Naive B cell (primary cell): ENCODE data around the gene NUP153. TPM values are rescaled to one million over a fixed set of nuclear protein-coding genes. Genes with fewer than 3 reads are reported as not detected.

ENCODE experiments used
- ATAC-seq, 2 donors: fragments of 150-1000 bp; cut with Tn5 transposase; 2 replicates each; pipeline ENCODE4 v1.10.0; 2021; ENCODE audit warnings: low read depth in 2 of 2, mild to moderate bottlenecking in 2 of 2, moderate library complexity in 2 of 2
- DNase-seq: peaks from one replicate; pipeline ENCODE4 v3.0.0; 2022
- H3K27ac Mint-ChIP-seq, 6 donors: one replicate each; pipeline ENCODE4 v1.8.0; 2020 to 2022; ENCODE audit warnings: mild to moderate bottlenecking in 6 of 6, mixed read lengths in 6 of 6, moderate library complexity in 5 of 6, inconsistent platforms in 2 of 6
- H3K27me3 Mint-ChIP-seq, 3 donors: one replicate each; pipeline ENCODE4 v1.8.0; 2021 to 2022; ENCODE audit warnings: mixed read lengths in 3 of 3, mild to moderate bottlenecking in 1 of 3
- H3K36me3 Mint-ChIP-seq, 2 donors: one replicate each; pipeline ENCODE4 v1.8.0; 2020 to 2022; ENCODE audit warnings: mixed read lengths in 2 of 2, inconsistent platforms in 1 of 2, mild to moderate bottlenecking in 1 of 2
- H3K4me1 Mint-ChIP-seq, 3 donors: one replicate each; pipeline ENCODE4 v1.8.0; 2020 to 2022; ENCODE audit warnings: mixed read lengths in 3 of 3, inconsistent platforms in 1 of 3, mild to moderate bottlenecking in 1 of 3, moderate library complexity in 1 of 3
- H3K4me3 Mint-ChIP-seq, 8 donors: one replicate each; pipeline ENCODE4 v1.8.0; 2020 to 2022; ENCODE audit warnings: mild to moderate bottlenecking in 8 of 8, mixed read lengths in 8 of 8, moderate library complexity in 8 of 8, inconsistent platforms in 2 of 8
- H3K9me3 Mint-ChIP-seq, 7 donors: one replicate each; pipeline ENCODE4 v1.8.0; 2020 to 2022; ENCODE audit warnings: mixed read lengths in 7 of 7, mild to moderate bottlenecking in 5 of 7, inconsistent platforms in 2 of 7, moderate library complexity in 1 of 7
- polyA plus RNA-seq, 6 donors: library from polyadenylated mRNA; unstranded; fragments of 300-500 nt; fragmentation: Illumina TruSeq; gene quantifications; one replicate each; pipeline ENCODE4 v1.2.3, GENCODE V29; 2021; ENCODE audit warnings: low read depth in 6 of 6

NUP153 gene
- polyA plus RNA-seq, 6 donors from 2014 or later: 2.9 to 7.6 (median 5.4) TPM

DNA sequence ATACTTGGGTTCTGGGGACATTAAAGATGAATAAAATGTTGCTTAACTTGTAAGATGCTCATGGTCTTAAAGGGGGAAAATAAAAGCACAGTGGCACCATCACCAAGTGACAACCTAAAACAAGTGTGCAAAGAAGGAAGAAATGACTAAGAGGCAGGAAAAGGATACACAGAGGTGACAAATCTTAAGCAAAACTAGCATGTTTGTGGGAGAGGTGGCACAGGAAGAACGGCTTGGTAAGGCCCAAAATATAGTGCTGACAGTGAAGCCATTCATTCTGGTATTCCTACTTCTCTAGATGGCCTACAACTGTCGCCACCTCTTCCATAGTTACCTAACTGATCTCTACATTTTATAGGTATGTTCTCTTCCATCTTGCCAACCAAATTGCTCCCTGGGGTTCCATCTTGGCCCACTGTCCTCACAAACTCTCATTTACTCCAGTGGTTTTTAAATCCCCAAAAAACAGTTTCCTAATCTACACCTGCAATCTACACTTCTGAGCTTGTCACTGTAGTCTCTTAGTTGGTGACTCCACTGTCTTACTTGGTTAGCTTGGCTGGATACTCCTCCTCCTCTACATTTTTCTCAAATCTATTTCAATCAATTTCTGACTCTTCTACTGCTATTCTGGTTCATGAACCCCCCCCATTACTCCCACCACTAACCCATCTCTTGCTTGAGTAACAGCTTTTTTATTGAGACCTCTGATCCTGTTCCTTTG is 73.1 kb downstream of the NUP153 start:
- no peak overlapping the region for H3K4me3 Mint-ChIP-seq
- H3K36me3 Mint-ChIP-seq: peaks cover 23 to 36% of the 10 kb centered on the region in 2 donors
- no peak for ATAC-seq
- no peak for DNase-seq
- H3K27ac Mint-ChIP-seq: peak overlapping the region in 5 of 6 donors; percentile 19 to 86 (median 47)
- no peaks in the 10 kb centered on the region for H3K9me3 Mint-ChIP-seq
- H3K27me3 Mint-ChIP-seq: no peaks in the 10 kb centered on the region
- H3K4me1 Mint-ChIP-seq: peaks cover 39 to 47% (median 45%) of the 10 kb centered on the region in 3 donors

DNA sequence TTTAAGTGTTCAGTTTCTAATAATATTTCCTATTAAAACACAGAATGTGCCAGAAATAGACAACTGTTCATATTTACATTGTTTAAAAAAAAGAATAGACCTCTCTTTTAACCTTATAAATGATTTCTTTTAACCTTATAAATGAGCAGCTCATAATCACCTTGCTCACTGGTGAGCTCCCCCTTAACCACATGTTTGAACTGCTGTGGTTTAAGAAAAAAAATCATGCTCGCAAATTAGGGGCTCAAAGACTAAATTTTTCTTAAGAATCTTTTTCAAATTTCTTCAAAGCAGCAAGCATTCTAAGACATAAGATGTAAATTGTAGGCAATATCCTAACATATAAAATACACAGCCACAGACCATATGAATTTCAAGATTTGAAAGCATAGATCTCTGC is 73.8 kb downstream of the NUP153 start:
- Mint-ChIP-seq H3K4me1 (peaks cover 39 to 48% (median 45%) of the 10 kb centered on the region in 3 donors), H3K27me3 (no peaks in the 10 kb centered on the region), H3K36me3 (peaks cover 23 to 30% of the 10 kb centered on the region in 2 donors), H3K27ac (peak overlapping the region in 4 of 6 donors; percentile 7 to 64 (median 24)), H3K9me3 (no peaks in the 10 kb centered on the region), H3K4me3 (no peak overlapping the region)
- DNase-seq: no peak
- no peak for ATAC-seq

DNA sequence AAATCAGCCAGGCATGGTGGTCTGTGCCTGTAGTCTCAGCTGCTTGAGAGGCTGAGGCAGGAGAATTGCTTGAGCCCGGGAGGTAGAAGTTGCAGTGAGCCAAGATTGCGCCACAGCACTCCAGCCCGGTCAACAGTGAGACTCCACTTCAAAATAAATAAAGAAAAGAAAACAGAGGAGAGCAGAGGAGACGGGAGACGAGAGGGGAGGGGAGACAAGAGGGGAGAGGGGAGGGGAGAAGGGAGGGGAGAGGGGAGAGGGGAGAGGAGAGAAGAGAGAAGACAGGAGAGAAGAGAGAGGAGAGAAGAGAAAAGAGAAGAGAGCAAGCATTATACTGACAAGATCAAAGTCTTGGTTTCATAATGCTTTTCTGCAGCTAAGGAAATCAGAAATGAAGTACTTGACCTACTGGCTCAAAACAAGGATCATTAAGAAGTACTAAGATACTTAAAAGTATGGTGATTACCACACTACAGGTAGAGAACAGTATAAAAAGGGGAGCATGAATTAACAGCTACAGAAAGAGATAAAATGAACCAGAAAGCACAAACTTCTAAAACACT is 76.1 kb downstream of the NUP153 start:
- Mint-ChIP-seq H3K9me3 (no peaks in the 10 kb centered on the region), H3K27ac (peak overlapping the region; percentile 27 to 77 (median 50)), H3K36me3 (peaks cover 11 to 14% of the 10 kb centered on the region in 2 donors), H3K4me3 (peak overlapping the region in 1 of 8 donors; percentile 59), H3K27me3 (no peaks in the 10 kb centered on the region), H3K4me1 (peaks cover 33 to 42% (median 42%) of the 10 kb centered on the region in 3 donors)
- no peak for ATAC-seq
- DNase-seq: no peak

DNA sequence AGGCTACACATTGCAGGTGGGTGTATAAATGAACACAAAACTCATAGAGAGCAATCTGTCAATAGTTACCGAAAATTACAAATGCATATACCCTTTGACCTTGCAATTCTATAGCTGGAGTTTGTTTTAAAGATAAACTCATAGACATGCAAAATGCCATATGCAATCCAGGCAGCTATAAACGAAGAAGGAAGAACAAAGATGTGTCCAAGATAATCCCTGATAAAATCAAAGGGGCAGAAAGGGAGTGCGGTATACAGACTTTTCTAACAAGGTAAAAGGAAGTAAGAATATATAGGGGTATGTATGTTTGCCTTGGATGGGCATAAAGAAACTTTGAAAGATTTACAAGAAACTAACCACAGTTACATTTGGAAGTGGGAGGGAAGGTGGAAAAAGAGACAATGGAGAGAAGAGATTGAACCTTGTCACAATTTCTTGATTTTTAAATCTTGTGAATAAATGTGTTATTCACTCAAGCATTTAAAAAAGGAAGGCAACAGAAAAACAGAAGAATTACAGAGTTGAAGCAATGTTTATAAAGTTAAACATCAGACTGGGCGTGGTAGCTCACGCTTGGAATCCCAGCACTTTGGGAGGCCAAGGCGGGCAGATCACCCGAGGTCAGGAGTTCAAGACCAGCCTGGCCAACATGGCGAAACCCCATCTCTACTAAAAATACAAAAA is 76.8 kb downstream of the NUP153 start:
- no peak for ATAC-seq
- peaks cover 10 to 14% of the 10 kb centered on the region in 2 donors for H3K36me3 Mint-ChIP-seq

DNA sequence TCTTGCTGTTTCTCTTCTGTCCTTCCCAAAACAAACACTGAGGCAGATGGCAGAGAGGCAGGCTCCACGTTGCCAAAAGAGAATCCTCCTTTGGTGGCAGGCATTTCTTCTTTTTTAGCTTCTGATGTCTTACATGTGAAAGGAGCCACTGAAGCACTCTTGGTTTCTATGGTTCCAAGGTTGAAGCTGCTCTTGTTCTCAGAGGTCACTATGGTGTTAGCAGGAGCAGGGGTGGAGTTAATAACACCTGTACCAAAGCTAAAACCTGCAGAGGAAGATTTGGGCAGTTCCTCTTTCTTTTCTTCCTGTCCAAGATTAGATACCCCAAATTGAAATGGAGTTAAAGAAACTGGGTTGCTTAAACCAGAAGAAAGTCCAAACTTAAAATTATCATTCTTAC is 77.9 kb downstream of the NUP153 start:
- ATAC-seq (peak; percentile 37 to 38), DNase-seq (peak; percentile 2)
- Mint-ChIP-seq H3K4me1 (peaks cover 26 to 33% (median 33%) of the 10 kb centered on the region in 3 donors), H3K27me3 (no peaks in the 10 kb centered on the region), H3K9me3 (no peaks in the 10 kb centered on the region), H3K27ac (peak overlapping the region; percentile 31 to 92 (median 73)), H3K4me3 (no peak overlapping the region), H3K36me3 (peaks cover 10 to 14% of the 10 kb centered on the region in 2 donors)

More for the DNA sequence above, 76.8 kb downstream of the NUP153 start:
- peak overlapping the region; percentile 31 to 92 (median 81) for H3K27ac Mint-ChIP-seq
- H3K27me3 Mint-ChIP-seq: no peaks in the 10 kb centered on the region
- peak overlapping the region in 1 of 8 donors; percentile 4 for H3K4me3 Mint-ChIP-seq
- no peaks in the 10 kb centered on the region for H3K9me3 Mint-ChIP-seq
- peaks cover 32 to 40% (median 39%) of the 10 kb centered on the region in 3 donors for H3K4me1 Mint-ChIP-seq
- no peak for DNase-seq

DNA sequence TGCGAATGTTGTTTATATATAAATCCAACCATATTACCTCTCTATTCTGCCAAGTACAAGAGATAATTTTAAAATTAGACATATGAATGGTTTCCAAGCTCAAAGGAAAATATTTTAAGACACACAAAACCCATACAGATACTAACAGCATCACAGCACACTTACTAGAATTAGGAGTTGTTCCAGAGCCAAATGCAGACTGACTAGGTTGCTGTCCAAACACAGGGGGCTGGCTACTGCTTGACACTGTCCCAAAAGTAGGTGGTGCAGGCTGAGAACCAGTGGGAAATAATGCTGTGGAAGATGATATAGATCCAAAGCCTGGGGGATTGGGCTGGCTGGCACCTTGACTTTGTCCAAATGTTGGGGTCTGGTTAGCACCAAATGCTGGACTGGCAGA is 82.3 kb downstream of the NUP153 start:
- Mint-ChIP-seq H3K4me3 (no peak overlapping the region), H3K9me3 (no peaks in the 10 kb centered on the region), H3K4me1 (peaks cover 19 to 24% (median 21%) of the 10 kb centered on the region in 3 donors), H3K27ac (peak overlapping the region in 2 of 6 donors; percentile 24), H3K27me3 (no peaks in the 10 kb centered on the region), H3K36me3 (no peaks in the 10 kb centered on the region)
- ATAC-seq (no peak), DNase-seq (no peak)

DNA sequence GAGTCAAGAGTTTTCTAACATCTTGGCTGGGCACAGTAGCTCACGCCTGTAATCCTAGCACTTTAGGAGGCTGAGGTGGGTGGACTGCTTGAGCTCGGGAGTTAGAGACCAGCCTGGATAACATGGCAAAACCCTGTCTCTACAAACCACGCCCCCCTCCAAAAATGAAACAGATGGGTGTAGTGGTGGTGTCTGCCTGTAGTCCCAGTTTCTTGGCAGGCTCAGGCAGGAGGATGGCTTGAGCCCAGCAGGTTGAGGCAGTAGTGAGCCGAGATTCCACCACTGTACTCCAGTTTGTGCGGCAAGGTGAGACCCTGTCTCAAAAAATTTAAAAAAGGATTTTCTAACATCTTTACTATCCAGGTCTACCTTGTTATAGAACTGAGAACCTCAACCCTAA is 84.6 kb downstream of the NUP153 start:
- Mint-ChIP-seq H3K4me1 (peaks cover 11 to 21% (median 21%) of the 10 kb centered on the region in 3 donors), H3K4me3 (no peak overlapping the region), H3K27ac (peak overlapping the region in 3 of 6 donors; percentile 24 to 70 (median 33)), H3K9me3 (no peaks in the 10 kb centered on the region), H3K27me3 (no peaks in the 10 kb centered on the region), H3K36me3 (peaks cover 8 to 12% of the 10 kb centered on the region in 2 donors)
- ATAC-seq (no peak), DNase-seq (no peak)

DNA sequence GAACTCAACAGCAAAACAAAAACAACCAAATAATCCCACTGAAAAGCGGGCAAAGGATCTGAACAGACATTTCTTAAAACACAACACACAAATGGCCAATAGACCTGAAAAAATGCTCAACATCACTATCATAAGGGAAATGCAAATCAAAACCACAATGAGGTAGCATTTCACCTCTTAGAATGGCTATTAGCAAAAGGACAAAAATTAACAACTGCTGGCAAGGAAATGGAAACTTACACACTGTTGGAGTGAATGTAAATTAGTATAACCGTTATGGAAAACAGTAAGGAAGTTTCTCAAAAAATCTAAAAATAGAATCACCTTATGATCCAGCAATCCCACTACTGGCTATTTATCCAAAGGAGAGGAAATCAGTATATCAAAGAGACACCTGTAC is 85.7 kb downstream of the NUP153 start:
- Mint-ChIP-seq H3K4me1 (peaks cover 11 to 21% (median 21%) of the 10 kb centered on the region in 3 donors), H3K9me3 (no peaks in the 10 kb centered on the region), H3K4me3 (no peak overlapping the region), H3K36me3 (peaks cover 8 to 16% of the 10 kb centered on the region in 2 donors), H3K27ac (peak overlapping the region in 1 of 6 donors; percentile 70), H3K27me3 (no peaks in the 10 kb centered on the region)
- ATAC-seq (peak in 1 of 2 donors; percentile 43), DNase-seq (no peak)

DNA sequence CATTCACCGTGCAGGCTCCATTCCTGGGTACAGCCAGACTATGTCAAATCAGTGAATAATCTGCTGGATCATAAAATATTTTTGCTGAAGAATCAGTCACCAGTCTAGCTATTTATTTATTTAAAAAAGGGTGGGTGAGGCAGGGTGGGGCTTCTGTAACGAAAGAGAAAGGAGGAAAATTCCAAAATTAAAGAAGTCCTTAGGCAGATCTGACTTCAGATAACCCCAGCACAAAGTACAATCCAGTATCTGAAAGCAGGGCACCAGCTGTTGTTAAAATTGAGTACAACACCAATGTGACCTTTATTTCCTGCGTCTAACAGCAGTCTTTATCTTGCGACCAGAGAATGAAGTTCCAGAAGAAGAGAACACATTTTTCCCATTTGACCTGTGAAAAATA is 90.9 kb downstream of the NUP153 start:
- ATAC-seq (no peak), DNase-seq (no peak)
- H3K4me1 Mint-ChIP-seq: peaks cover 4 to 13% (median 12%) of the 10 kb centered on the region in 3 donors
- peaks cover 8 to 24% of the 10 kb centered on the region in 2 donors for H3K36me3 Mint-ChIP-seq
- H3K27me3 Mint-ChIP-seq: no peaks in the 10 kb centered on the region
- H3K27ac Mint-ChIP-seq: no peak overlapping the region
- H3K4me3 Mint-ChIP-seq: no peak overlapping the region
- no peaks in the 10 kb centered on the region for H3K9me3 Mint-ChIP-seq

DNA sequence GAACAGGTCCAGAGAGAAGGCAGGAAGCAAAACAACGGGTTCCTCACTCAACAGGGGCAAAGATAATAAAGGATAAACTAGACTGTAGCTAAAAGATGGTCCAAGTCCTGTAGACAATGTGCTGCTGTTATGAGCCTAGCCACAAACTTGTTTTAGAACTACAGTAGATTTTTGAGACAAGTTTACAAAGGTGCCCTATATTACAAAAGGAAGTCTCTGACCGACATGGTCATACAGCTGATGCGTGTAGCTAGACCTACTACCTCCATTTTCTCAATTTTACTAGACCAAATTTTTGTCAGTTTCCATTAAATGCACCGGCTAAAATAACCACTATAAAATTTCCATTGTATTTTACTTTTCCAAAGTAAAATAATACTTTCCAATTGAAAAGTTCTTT is 94.7 kb downstream of the NUP153 start:
- Mint-ChIP-seq H3K27ac (peak overlapping the region in 1 of 6 donors; percentile 28), H3K36me3 (peaks cover 0 to 13% of the 10 kb centered on the region in 2 donors)

DNA sequence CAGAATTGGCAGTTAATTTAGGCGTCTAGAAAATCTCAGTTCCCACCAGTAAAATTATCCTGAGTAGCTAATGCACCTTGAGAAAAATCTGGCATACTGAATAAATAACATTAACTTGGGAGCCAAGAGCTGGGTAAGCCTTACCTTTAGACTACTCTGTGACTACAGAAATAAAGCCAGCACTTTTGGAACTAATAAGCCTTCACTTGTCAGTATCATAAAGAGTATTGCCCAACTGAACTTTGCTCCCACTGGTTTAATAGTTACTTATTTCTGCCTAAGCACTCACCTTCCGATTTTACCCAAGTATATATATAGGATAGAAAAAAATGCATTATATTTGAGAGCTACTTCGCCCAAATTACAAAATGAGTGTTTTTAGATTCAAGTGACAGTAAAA is 95.9 kb downstream of the NUP153 start:
- H3K4me1 Mint-ChIP-seq: no peaks in the 10 kb centered on the region
- peak overlapping the region in 1 of 6 donors; percentile 10 for H3K27ac Mint-ChIP-seq
- ATAC-seq (no peak), DNase-seq (no peak)
- H3K27me3 Mint-ChIP-seq: no peaks in the 10 kb centered on the region
- H3K9me3 Mint-ChIP-seq: no peaks in the 10 kb centered on the region
- H3K36me3 Mint-ChIP-seq: peaks cover 0 to 8% of the 10 kb centered on the region in 2 donors
- H3K4me3 Mint-ChIP-seq: no peak overlapping the region

More for the DNA sequence above, 94.7 kb downstream of the NUP153 start:
- ATAC-seq (no peak), DNase-seq (no peak)
- Mint-ChIP-seq H3K9me3 (no peaks in the 10 kb centered on the region), H3K4me3 (no peak overlapping the region), H3K27me3 (no peaks in the 10 kb centered on the region), H3K4me1 (no peaks in the 10 kb centered on the region)

DNA sequence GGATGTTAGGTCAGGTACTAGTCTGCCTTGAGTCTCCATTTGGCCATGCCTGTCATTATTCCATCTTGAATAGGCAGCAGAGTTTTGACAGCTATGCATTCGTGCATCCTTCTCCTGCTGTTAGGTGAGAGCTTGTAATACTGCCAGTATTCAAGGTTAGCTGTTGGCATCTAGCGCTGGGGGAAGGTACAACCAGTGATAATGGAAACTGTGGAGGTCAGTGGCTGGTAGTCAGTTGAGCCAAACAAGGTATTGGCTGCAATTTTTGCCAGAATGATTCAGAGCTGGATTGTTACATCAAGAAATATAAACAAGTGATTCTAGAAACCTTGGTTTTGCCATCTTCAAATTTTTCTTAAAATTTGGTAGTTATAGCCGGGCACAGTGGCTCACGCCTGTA is 100.1 kb downstream of the NUP153 start:
- DNase-seq (no peak), ATAC-seq (no peak)
- H3K4me3 Mint-ChIP-seq: no peak overlapping the region
- peak overlapping the region in 1 of 6 donors; percentile 29 for H3K27ac Mint-ChIP-seq
- H3K4me1 Mint-ChIP-seq: peaks cover 4 to 18% (median 4%) of the 10 kb centered on the region in 3 donors
- H3K27me3 Mint-ChIP-seq: no peaks in the 10 kb centered on the region
- H3K36me3 Mint-ChIP-seq: peaks cover 5 to 7% of the 10 kb centered on the region in 2 donors
- H3K9me3 Mint-ChIP-seq: no peaks in the 10 kb centered on the region

DNA sequence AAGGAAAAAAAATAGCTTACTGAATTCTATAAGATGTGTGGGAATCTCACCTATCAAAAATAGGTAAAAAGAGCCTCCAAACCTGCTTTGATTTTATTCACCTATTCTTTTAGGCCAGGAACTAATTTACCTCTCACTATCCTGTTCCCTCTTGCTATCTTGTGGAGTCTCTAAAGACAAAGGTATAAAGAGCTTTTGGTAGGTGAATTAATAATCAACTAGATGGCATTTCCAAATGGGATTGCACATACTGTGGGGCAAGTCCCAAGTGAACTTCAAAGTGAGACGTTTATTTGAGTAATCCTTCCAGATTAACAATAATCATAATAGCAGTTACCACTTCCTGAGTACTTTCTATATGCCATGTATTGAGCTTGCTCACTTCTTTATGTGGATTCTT is 103.8 kb downstream of the NUP153 start:
- Mint-ChIP-seq H3K4me1 (peaks cover 12 to 26% (median 15%) of the 10 kb centered on the region in 3 donors), H3K9me3 (no peaks in the 10 kb centered on the region), H3K4me3 (peak overlapping the region in 1 of 8 donors; percentile 88), H3K27ac (no peak overlapping the region), H3K27me3 (no peaks in the 10 kb centered on the region), H3K36me3 (peaks cover 5 to 7% of the 10 kb centered on the region in 2 donors)
- no peak for ATAC-seq
- no peak for DNase-seq
